GM12873 (cell line): ENCODE measurements around the gene IGFN1.

ENCODE experiments used
- CTCF ChIP-seq: IDR thresholded peaks from 2 replicates; pipeline ENCODE4 v1.5.1; 2012; ENCODE audit warnings: low read depth, mild to moderate bottlenecking, moderate library complexity, low read length, control low read depth; ENCODE audit not compliant: insufficient read depth; ENCODE audit errors: missing control alignments

The IGFN1 gene

GRCh38 chr1:201265756-201266155, 75.1 kb downstream of the IGFN1 start:
- no peak for TF ChIP-seq CTCF

GRCh38 chr1:201266276-201266675, 75.7 kb downstream of the IGFN1 start:
- no peak for TF ChIP-seq CTCF

GRCh38 chr1:201266774-201267173, 76.2 kb downstream of the IGFN1 start:
- TF ChIP-seq CTCF = no peak

DNA sequence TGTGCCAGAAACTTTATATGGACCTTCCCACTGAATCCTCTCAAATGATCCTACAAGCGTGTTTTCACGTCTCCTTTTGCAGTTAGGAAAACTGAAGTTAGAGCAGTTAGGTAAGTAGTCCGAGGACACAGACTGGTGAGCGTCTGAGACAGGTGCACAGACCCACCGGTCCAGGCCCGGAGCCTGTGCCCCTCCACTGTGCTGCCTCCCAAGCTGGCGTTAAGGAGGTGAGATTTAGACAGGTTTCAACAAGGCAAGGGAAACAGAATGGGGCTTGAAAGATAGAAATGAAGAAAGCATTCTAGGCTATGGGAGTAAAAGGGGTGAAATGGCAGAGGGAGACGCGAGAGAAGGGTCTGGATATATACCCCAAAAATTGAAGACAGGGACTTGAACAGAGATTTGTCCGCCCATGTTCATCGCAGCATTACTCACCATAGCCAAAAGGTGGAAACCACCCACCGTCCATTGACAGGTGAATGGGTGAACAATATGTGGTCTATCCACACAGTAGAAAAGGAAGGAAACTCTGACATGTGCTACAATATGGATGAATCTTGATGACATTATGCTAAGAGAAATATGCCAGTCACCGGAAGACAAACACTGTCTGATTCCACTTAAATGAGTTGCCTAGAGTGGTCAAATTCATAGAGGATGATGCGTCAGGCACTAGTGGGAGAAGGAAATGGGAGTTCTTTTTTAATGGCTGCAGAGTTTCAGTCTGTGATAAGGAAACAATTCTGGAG, 77.0 kb downstream of the IGFN1 start:
- no peak for TF ChIP-seq CTCF

GRCh38 chr1:201268604-201269151, 78.1 kb downstream of the IGFN1 start:
- TF ChIP-seq CTCF = no peak

DNA sequence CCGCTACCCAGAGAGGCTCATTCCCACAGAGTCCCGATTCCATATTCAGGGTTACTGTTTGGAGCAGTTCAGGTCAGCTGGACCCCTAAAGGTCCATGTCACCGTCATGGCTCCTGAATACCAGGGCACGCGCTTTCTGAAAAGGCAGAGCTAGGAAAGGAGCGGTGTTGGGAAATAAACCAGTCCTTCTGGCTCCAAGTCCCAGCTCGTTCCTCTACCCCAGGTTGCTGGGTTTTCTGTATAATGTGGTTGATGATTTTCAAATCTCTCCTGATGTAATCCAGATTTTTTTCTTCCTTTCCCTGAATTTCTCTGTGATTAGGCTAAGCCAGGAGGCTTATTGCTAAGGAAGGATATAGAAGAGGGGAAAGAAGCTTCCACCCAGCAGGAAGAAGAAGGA, 78.7 kb downstream of the IGFN1 start:
- TF ChIP-seq CTCF = no peak

DNA sequence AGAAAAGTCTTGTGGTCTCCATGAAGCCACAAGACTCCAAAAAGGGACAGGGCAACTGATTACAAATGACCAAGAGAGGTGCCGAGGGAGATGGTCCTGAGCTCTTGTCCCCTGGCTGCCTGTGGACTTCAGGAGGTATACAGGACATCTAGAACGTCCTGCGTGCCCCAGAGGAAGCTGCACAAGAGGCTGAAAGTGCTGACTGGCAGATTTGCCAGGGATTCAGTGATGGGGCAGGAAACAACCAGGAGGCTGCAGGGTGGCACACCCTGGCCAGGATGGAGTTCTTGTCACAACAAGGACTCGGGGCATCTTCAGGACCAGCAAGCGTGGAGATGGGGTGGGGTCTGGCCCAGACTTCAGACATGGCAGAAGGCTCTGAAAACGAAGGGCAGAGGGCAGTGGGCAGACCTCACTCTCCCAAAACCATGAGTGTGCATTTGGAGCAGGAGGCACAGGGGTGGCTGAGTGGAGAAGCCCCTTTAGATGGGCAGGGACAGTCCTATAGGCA, 79.3 kb downstream of the IGFN1 start:
- no peak for TF ChIP-seq CTCF
